ENCODE data around the gene DRP2.
"Not testable (repeated sequence)": the region's sequence is repeated elsewhere in the genome, so short reads cannot be mapped to it uniquely, and the experiment has no call there.

The DRP2 gene

GRCh38 chrX:101263766-101264165 is 44.2 kb downstream of the DRP2 start:
- Mint-ChIP-seq H3K27me3 (no peaks in the 10 kb centered on the region), H3K9me3 (no peaks in the 10 kb centered on the region), H3K4me1 (no peaks in the 10 kb centered on the region), H3K4me3 (no peak overlapping the region), H3K27ac (no peak overlapping the region), H3K36me3 (no peaks in the 10 kb centered on the region)
- CTCF ChIA-PET, result no interaction called here
- DNase-seq, result no peak

GRCh38 chrX:101265869-101266428 is 46.4 kb downstream of the DRP2 start:
- H3K4me1 Mint-ChIP-seq, result no peaks in the 10 kb centered on the region
- no peaks in the 10 kb centered on the region for H3K36me3 Mint-ChIP-seq

GRCh38 chrX:101274198-101274597 is 54.6 kb downstream of the DRP2 start:
- Mint-ChIP-seq H3K4me1 (no peaks in the 10 kb centered on the region), H3K27me3 (no peaks in the 10 kb centered on the region), H3K36me3 (no peaks in the 10 kb centered on the region), H3K27ac (no peak overlapping the region), H3K4me3 (no peak overlapping the region), H3K9me3 (no peaks in the 10 kb centered on the region)
- CTCF ChIA-PET, result no interaction called here
- DNase-seq, result no peak

More at GRCh38 chrX:101265869-101266428, 46.4 kb downstream of the DRP2 start:
- Mint-ChIP-seq H3K27me3 (no peaks in the 10 kb centered on the region), H3K4me3 (no peak overlapping the region), H3K27ac (no peak overlapping the region), H3K9me3 (no peaks in the 10 kb centered on the region)
- no peak for DNase-seq
- CTCF ChIA-PET, result no interaction called here

- CTCF ChIA-PET, result no interaction called here
- no peak overlapping the region for H3K27ac Mint-ChIP-seq
- H3K4me3 Mint-ChIP-seq, result no peak overlapping the region
- H3K36me3 Mint-ChIP-seq, result no peaks in the 10 kb centered on the region
- H3K4me1 Mint-ChIP-seq, result no peaks in the 10 kb centered on the region
- no peak for DNase-seq
- no peaks in the 10 kb centered on the region for H3K27me3 Mint-ChIP-seq
- no peaks in the 10 kb centered on the region for H3K9me3 Mint-ChIP-seq
These were observed 56.7 kb downstream of the DRP2 start for GRCh38 chrX:101276238-101276637.

GRCh38 chrX:101287402-101287801 is 67.8 kb downstream of the DRP2 start:
- no peaks in the 10 kb centered on the region for H3K9me3 Mint-ChIP-seq
- CTCF ChIA-PET, result interaction anchor here (0.9 kb wide), 1 partner anchor 29 kb away, joined by 3 read pairs; no protein-coding TSS in a partner anchor
- no peak for DNase-seq
- H3K4me3 Mint-ChIP-seq, result no peak overlapping the region
- H3K27me3 Mint-ChIP-seq, result peaks cover 9% of the 10 kb centered on the region
- H3K36me3 Mint-ChIP-seq, result no peaks in the 10 kb centered on the region
- H3K4me1 Mint-ChIP-seq, result no peaks in the 10 kb centered on the region
- no peak overlapping the region for H3K27ac Mint-ChIP-seq

- H3K36me3 Mint-ChIP-seq, result no peaks in the 10 kb centered on the region
- peaks cover 9% of the 10 kb centered on the region for H3K27me3 Mint-ChIP-seq
- no peaks in the 10 kb centered on the region for H3K9me3 Mint-ChIP-seq
- H3K4me1 Mint-ChIP-seq, result no peaks in the 10 kb centered on the region
- DNase-seq, result no peak
- no peak within 1 kb of the TSS for H3K4me3 Mint-ChIP-seq
- no peak within 1 kb of the TSS for H3K27ac Mint-ChIP-seq
- CTCF ChIA-PET, result no interaction called here
These were observed 71.5 kb downstream of the DRP2 start, which contains the start of gene TAF7L for GRCh38 chrX:101290957-101291603. Gene TAF7L, minus strand, starts transcription at chrX:101291334. Its CDS starts 3,791 bp downstream, at chrX:101287543.

GRCh38 chrX:101295603-101296002 is 76.0 kb downstream of the DRP2 start:
- DNase-seq, result not testable (repeated sequence)

GRCh38 chrX:101303790-101304189 is 84.2 kb downstream of the DRP2 start:
- Mint-ChIP-seq H3K4me3 (no peak overlapping the region), H3K36me3 (no peaks in the 10 kb centered on the region), H3K4me1 (no peaks in the 10 kb centered on the region), H3K27me3 (no peaks in the 10 kb centered on the region), H3K27ac (no peak overlapping the region), H3K9me3 (no peaks in the 10 kb centered on the region)
- no peak for DNase-seq
- CTCF ChIA-PET, result no interaction called here

More at GRCh38 chrX:101295603-101296002, 76.0 kb downstream of the DRP2 start:
- H3K9me3 Mint-ChIP-seq, H3K36me3 Mint-ChIP-seq, H3K27me3 Mint-ChIP-seq, H3K27ac Mint-ChIP-seq, CTCF ChIA-PET, H3K4me1 Mint-ChIP-seq, H3K4me3 Mint-ChIP-seq: not testable (repeated sequence)

All from activated naive CD4-positive, alpha-beta T cell treated with anti-CD3 and anti-CD28 coated beads, Interleukin-2, amount 10 ng/mL, durations not matched to agents 7 days and 5 days (primary cell).